HUES64 (cell line): ENCODE results near the gene TRIP4.

Experiments
- H3K27ac ChIP-seq: 2 replicates; pipeline ENCODE4 v1.7.0; 2013; ENCODE audit warnings: low read depth, low read length, inconsistent platforms
- H3K27me3 ChIP-seq: 2 replicates; pipeline ENCODE4 v1.6.1; 2013; ENCODE audit warnings: mild to moderate bottlenecking, low read length; ENCODE audit not compliant: insufficient read depth
- H3K36me3 ChIP-seq: 2 replicates; pipeline ENCODE4 v1.6.1; 2013; ENCODE audit warnings: mild to moderate bottlenecking, low read length; ENCODE audit not compliant: insufficient read depth
- H3K4me1 ChIP-seq: 2 replicates; pipeline ENCODE4 v1.6.1; 2013; ENCODE audit warnings: mild to moderate bottlenecking, low read length, moderate library complexity; ENCODE audit not compliant: insufficient read depth
- H3K4me3 ChIP-seq: 2 replicates; pipeline ENCODE4 v1.5.1; 2013; ENCODE audit warnings: mild to moderate bottlenecking, low read length, moderate library complexity
- H3K9ac ChIP-seq: 2 replicates; pipeline ENCODE4 v1.6.1; 2013; ENCODE audit warnings: mild to moderate bottlenecking, low read depth, low read length
- H3K9me3 ChIP-seq: 2 replicates; pipeline ENCODE4 v1.6.1; 2013; ENCODE audit warnings: low read depth, low read length; ENCODE audit not compliant: insufficient read depth
- WGBS: fragments of 150-250, 120-280 bp; methylation state at CpG from one replicate; pipeline ENCODE4 v1.1.7; 2013; ENCODE audit warnings: missing lambda C conversion rate; 5-methylcytosine and 5-hydroxymethylcytosine counted together

Gene TRIP4

DNA sequence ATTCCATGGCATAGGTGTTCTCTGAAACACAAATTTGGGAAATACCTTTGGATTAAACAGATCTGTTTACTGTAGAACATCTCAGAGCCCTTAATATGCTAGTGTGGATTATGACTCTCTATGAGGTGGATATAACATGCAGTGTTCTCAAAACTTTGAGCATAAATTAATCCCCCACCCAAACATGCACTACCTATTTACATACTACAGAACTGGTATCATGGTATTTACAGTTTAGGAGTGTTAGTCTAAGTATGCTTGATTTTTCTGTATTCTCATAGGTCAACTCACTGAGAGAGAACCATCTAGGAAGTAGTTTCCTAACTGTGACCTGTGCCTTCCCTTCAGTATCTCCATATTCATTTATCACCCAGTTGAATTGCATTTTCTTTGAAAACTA is 41.8 kb downstream of the TRIP4 start:
- no peak overlapping the region for H3K9ac ChIP-seq
- no peaks in the 10 kb centered on the region for H3K9me3 ChIP-seq
- H3K4me3 ChIP-seq: no peak overlapping the region
- H3K27ac ChIP-seq: no peak overlapping the region
- peaks cover 22% of the 10 kb centered on the region for H3K36me3 ChIP-seq
- H3K27me3 ChIP-seq: no peaks in the 10 kb centered on the region
- H3K4me1 ChIP-seq: peaks cover 18% of the 10 kb centered on the region

DNA sequence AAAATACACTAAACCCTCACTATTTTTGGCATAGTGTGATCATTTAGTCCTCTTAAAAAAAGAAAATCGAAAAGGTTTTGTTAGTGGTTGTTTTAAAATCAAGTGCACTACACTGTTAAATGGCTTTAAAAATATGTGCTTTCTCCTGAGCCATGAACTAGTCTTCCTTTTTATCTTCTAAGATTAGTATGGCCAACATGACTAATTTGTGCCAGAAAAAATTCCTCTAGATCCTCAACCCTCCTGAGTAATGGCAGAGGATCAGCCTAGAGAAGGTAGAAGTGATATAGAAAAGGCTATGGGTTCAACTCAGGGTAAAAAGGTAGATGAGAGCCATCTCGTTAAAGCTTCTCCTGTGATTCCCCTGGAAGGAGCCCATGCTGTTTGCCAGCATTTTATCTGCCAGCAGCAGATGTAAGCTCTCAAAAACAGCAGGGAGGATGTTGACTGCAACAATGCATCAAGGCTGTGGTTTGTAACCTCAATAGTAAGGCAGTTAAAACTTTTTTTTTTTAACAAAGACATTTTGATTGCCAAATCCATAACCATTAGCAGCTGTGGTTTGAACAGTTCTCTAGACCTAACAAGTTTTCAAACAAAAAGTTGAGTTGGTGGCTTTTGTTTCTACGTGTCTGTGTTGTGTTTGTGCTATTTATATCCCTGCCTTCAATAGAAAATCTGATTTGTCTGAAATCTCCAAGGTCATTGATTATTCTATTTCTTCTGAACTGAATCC is 42.5 kb downstream of the TRIP4 start:
- H3K9ac ChIP-seq: no peak overlapping the region
- 0% methylated on average over 1 of the region's 3 CpGs for WGBS

DNA sequence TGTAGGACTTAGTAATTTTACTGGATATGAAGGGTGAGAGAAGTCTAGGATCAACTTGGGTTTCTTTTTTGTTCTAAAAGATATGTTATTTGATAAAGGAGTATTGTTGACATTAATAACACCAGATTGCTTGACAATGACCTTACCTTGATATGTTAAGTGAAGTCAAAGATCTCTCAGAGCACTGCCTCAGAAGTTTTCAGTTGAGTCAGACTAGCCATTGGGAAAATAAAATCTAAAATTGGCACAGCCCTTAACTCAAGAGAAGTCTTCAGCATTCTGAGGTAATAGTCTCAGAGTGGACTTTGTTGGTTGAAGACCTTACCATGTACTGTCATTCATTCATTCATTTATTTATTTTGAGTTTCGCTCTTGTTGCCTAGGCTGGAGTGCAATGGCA is 50.3 kb downstream of the TRIP4 start:
- Histone ChIP-seq H3K4me1 (no peaks in the 10 kb centered on the region), H3K36me3 (no peaks in the 10 kb centered on the region), H3K9ac (no peak overlapping the region), H3K27me3 (no peaks in the 10 kb centered on the region), H3K27ac (no peak overlapping the region), H3K4me3 (no peak overlapping the region), H3K9me3 (no peaks in the 10 kb centered on the region)
- 96% methylated on average over 1 of the region's 1 CpG for WGBS

More for the DNA sequence above, 42.5 kb downstream of the TRIP4 start:
- peaks cover 16% of the 10 kb centered on the region for H3K36me3 ChIP-seq
- no peak overlapping the region for H3K4me3 ChIP-seq
- peaks cover 18% of the 10 kb centered on the region for H3K4me1 ChIP-seq
- no peaks in the 10 kb centered on the region for H3K27me3 ChIP-seq
- H3K27ac ChIP-seq: peak overlapping the region; percentile 11; the same call in 1 of the 2 replicates
- no peaks in the 10 kb centered on the region for H3K9me3 ChIP-seq

DNA sequence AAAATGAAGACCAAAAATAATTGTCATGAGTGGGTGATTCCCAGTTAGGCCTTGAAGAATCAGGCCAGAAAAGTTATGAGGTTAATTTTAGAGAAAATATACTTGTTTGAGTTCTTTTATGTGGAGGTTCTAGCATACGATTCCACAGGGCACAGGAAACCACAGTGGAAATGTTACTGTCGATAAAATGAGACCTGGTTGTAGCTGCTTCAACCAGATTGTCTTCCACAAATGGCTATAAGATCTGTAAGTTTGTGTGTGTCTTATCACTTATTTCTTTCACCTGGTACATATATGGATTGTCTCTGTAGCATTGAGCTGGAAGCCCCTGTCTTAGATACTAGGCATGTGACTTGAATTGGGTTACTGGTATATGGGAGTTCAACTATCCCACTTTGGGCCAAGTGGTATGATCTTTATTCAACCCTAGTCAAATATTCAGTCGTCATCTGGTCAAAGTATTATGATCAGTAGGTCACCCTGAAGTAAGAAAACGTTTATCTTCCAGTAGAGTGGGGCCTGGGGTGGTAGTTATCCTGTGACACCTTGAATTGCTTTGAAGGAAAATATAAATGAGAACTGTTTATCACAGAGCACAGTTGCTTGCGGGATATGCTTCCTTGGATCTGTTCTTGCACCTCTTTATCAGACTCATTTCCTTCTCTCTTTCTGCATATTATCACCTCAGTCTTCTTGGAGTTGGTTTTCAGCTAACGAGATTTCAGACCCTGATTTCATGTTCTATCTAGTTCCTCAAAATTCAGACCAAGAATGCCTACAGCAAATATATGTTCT is 51.2 kb downstream of the TRIP4 start:
- no peaks in the 10 kb centered on the region for H3K9me3 ChIP-seq
- H3K4me1 ChIP-seq: no peaks in the 10 kb centered on the region
- no peaks in the 10 kb centered on the region for H3K36me3 ChIP-seq
- H3K27ac ChIP-seq: no peak overlapping the region
- 91% methylated on average over 6 of the region's 6 CpGs for WGBS
- H3K9ac ChIP-seq: no peak overlapping the region
- no peaks in the 10 kb centered on the region for H3K27me3 ChIP-seq
- no peak overlapping the region for H3K4me3 ChIP-seq

DNA sequence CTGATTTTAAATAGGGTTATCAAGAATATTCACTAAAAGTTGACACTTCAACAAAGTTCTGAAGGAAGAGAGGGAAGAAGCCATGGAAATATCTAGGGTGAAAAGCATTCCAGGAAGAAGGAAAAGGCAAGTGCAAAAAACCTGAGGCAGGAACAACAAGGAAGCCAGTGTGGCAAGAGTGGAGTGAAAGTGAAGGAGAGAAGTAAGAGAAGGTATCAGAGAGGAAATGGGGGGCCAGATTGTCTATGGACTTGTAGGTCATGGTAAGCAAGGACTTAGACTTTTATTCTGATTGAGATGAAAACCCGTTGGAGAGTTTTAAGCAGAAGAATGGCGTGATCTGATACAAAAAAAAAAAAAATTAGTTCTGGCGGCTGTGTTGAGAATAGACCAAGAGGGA is 54.2 kb downstream of the TRIP4 start:
- Histone ChIP-seq H3K4me1 (no peaks in the 10 kb centered on the region), H3K27ac (no peak overlapping the region), H3K27me3 (no peaks in the 10 kb centered on the region), H3K4me3 (no peak overlapping the region), H3K9ac (no peak overlapping the region), H3K9me3 (no peaks in the 10 kb centered on the region), H3K36me3 (peaks cover 9% of the 10 kb centered on the region)
- 94% methylated on average over 3 of the region's 3 CpGs for WGBS

DNA sequence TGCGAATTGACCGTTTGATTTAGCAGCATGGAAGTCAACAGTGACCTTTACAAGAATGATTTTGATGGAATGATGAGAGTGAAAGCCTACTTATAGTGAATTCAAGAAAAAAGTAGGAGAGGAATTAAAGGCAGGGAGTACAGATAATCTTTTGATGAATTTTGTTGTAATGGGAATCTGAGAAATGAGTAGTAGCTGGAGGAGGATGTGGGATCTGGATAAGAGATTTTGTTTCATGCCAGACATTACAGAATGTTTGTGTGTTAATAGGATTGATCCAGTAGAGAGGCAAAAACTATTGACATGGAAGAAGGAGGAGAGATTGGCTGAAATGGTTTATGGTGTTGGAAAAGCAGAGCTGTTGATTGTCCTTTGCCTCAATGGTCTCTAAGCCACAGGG is 55.4 kb downstream of the TRIP4 start:
- WGBS: 97% methylated on average over 2 of the region's 2 CpGs

DNA sequence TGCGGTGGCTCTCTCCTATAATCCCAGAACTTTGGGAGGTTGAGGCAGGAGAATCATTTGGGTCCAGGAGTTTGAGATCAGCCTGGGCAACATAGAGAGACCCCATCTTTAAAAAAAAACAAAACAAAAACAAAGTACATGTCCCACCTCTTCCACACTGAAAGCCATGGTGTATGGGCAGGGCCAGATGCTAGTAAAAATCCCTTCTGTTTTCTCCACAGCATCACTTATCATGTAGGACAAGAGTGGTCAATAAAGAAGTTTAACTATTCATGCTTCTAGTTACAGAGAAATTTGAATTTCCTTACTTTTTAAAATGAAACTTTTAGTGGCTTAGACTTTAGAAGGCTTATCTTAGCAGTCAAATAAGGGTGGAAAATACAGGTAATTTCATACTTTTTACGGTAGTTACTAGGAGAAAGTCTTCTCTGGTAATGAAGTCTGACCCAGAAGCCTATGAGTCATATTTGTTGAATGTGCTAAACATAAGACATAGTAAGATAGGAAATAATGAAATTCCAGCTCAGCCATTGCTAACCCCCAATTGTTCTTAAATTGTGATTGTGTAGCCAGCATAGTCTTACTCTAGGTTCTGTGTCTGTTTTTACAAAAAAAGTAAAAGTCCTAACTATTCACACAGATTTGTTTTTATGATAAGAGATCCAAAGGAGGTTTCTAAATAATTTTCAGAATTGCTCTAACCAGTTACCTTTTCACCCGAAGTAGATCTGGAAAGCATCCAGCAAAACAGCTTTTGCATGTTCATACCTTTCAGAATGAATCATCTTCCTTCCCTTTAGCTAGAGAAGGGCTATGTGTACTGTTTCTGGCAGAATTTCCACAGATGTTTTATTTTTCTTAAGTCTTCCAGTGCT is 56.3 kb downstream of the TRIP4 start:
- H3K27me3 ChIP-seq: no peaks in the 10 kb centered on the region
- H3K4me3 ChIP-seq: no peak overlapping the region
- 92% methylated on average over 3 of the region's 3 CpGs for WGBS
- H3K9me3 ChIP-seq: no peaks in the 10 kb centered on the region
- no peaks in the 10 kb centered on the region for H3K4me1 ChIP-seq
- no peak overlapping the region for H3K9ac ChIP-seq
- no peak overlapping the region for H3K27ac ChIP-seq
- H3K36me3 ChIP-seq: peaks cover 21% of the 10 kb centered on the region

More for the DNA sequence above, 55.4 kb downstream of the TRIP4 start:
- H3K27me3 ChIP-seq: no peaks in the 10 kb centered on the region
- H3K27ac ChIP-seq: no peak overlapping the region
- no peak overlapping the region for H3K9ac ChIP-seq
- H3K4me1 ChIP-seq: no peaks in the 10 kb centered on the region
- H3K4me3 ChIP-seq: no peak overlapping the region
- no peaks in the 10 kb centered on the region for H3K9me3 ChIP-seq
- peaks cover 14% of the 10 kb centered on the region for H3K36me3 ChIP-seq

DNA sequence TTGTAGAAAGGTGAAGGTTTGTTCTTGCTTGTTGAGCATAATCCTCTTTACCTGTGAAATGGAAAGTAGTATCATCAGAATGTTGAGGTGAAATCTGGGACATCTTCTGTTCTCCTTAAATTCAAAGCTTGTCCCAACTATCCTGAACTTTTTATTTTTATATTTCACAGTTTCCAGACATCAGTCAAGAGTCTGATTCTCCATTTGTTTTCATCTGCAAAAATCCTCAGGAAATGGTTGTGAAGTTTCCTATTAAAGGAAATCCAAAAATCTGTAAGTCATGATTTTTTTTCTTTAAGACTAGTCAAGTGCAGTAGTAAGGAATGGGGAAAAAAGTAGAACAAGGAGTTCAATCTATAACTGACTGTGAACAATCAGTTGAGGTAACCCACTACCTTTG is 57.2 kb downstream of the TRIP4 start:
- no peak overlapping the region for H3K27ac ChIP-seq
- H3K36me3 ChIP-seq: peaks cover 21% of the 10 kb centered on the region
- H3K9me3 ChIP-seq: no peaks in the 10 kb centered on the region
- H3K9ac ChIP-seq: no peak overlapping the region
- H3K27me3 ChIP-seq: no peaks in the 10 kb centered on the region
- H3K4me3 ChIP-seq: no peak overlapping the region
- H3K4me1 ChIP-seq: no peaks in the 10 kb centered on the region

DNA sequence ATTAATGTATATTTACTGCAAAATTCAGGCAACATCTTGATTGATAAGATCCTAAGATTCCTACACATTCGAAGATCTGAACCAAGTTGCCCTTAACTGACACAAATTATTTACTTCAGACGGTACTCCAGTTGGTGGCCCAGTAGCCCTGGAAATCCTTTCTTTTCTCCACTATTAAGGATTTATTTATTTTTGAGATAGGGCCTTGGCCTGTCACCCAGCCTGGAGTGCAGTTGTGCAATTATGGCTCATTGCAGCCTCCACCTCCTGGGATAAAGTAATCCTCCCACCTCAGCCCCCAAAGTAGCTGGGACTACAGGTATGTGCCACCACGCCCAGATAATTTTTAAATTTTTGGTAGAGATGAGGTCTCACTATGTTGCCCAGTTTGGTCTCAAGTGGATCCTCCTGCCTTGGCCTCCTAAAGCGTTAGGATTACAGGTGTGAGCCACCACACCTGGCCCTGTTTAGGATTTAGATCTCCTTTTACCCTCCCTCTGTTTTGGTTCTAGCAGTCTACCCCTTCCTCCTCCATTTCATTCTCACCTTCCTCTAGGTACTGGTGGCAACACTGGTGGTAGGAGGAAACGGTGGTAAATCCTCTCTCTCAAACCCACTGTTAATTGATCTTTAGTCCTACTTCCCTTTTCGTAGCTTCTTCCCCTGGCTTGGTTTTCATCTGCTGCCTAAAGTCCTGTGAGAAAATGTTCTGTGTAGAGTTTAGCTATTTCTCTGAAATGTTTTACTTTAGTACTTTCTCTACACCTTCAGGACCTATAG is 60.1 kb downstream of the TRIP4 start:
- Histone ChIP-seq H3K27me3 (no peaks in the 10 kb centered on the region), H3K9ac (no peak overlapping the region), H3K4me1 (no peaks in the 10 kb centered on the region), H3K4me3 (no peak overlapping the region), H3K27ac (no peak overlapping the region), H3K9me3 (no peaks in the 10 kb centered on the region), H3K36me3 (peaks cover 21% of the 10 kb centered on the region)
- 95% methylated on average over 6 of the region's 6 CpGs for WGBS

DNA sequence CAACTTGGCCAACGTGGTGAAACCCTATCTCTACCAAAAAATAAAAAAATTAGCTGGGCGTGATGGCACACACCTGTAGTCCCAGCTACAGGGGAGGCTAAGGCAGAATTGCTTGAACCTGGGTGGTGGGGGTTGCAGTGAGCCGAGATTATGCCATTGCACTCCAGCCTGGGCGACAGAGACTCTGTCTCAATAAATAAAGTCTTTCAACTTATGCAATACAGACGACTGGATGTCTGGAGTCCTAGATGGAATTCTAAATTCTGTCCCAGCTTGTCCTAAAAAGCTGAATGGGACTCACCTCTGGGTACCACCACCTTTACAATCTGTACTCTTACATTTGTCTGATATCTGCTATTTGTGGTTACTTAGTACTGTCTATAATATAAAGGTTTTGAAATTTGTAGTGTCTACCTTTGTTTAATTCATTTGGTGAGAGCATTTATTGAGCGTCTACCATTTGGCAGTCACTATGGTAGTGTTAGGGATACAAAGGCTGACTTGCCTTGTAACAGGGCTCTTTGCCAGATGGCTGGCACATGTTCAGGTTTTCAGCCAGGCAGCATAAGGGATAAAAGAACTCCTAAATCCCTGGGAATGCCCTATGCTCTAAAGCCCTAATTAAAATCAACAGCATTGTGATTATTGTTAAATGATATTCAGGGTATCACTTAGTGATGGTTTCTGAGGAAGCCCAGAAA is 65.5 kb downstream of the TRIP4 start:
- peaks cover 12% of the 10 kb centered on the region for H3K4me1 ChIP-seq
- 92% methylated on average over 5 of the region's 6 CpGs for WGBS

More for the DNA sequence above, 65.5 kb downstream of the TRIP4 start:
- Histone ChIP-seq H3K9ac (no peak overlapping the region), H3K4me3 (no peak overlapping the region), H3K9me3 (no peaks in the 10 kb centered on the region), H3K27me3 (no peaks in the 10 kb centered on the region), H3K36me3 (peaks cover 6% of the 10 kb centered on the region; the same call in 1 of the 2 replicates), H3K27ac (no peak overlapping the region)
